Activated T-helper 2 cell treated with anti-CD3 and anti-CD28 coated beads, Interferon-gamma antibody, Interleukin-2, Interleukin-4, amounts not matched to agents 10 μg/mL and 5 μg/mL and 100 μg/mL, durations not matched to agents 14 hours and 24 hours and 36 hours (primary cell): Measurements from ENCODE around the gene TWIST2. TPM values are rescaled to one million over a fixed set of nuclear protein-coding genes. Genes with fewer than 3 reads are reported as not detected.

ENCODE experiments used
- DNase-seq: peaks from one replicate; pipeline ENCODE4 v3.0.0; 2021; ENCODE audit warnings: low spot score
- H3K27ac Mint-ChIP-seq: one replicate; pipeline ENCODE4 v1.8.0; 2021; ENCODE audit warnings: mixed read lengths
- H3K27me3 Mint-ChIP-seq: one replicate; pipeline ENCODE4 v1.8.0; 2021; ENCODE audit warnings: low read depth, mixed read lengths
- H3K36me3 Mint-ChIP-seq: one replicate; pipeline ENCODE4 v1.8.0; 2021; ENCODE audit warnings: low read depth, mixed read lengths
- H3K4me1 Mint-ChIP-seq: one replicate; pipeline ENCODE4 v1.8.0; 2021; ENCODE audit warnings: low read depth, mixed read lengths
- H3K4me3 Mint-ChIP-seq: one replicate; pipeline ENCODE4 v1.8.0; 2021; ENCODE audit warnings: low read depth, mild to moderate bottlenecking, moderate library complexity, mixed read lengths
- H3K9me3 Mint-ChIP-seq: one replicate; pipeline ENCODE4 v1.8.0; 2021; ENCODE audit warnings: mixed read lengths
- intact Hi-C: fragments of 100-400 bp; cut with micrococcal nuclease; formaldehyde crosslinking; loops from one replicate; pipeline ENCODE4 v1.15.1; 2023
- total RNA-seq: library from RNA; stranded (reverse); gene quantifications from 2 replicates; pipeline ENCODE4 v1.2.3, GENCODE V29; 2022

The TWIST2 gene
- total RNA-seq, 1 donor from 2014 or later = not detected

DNA sequence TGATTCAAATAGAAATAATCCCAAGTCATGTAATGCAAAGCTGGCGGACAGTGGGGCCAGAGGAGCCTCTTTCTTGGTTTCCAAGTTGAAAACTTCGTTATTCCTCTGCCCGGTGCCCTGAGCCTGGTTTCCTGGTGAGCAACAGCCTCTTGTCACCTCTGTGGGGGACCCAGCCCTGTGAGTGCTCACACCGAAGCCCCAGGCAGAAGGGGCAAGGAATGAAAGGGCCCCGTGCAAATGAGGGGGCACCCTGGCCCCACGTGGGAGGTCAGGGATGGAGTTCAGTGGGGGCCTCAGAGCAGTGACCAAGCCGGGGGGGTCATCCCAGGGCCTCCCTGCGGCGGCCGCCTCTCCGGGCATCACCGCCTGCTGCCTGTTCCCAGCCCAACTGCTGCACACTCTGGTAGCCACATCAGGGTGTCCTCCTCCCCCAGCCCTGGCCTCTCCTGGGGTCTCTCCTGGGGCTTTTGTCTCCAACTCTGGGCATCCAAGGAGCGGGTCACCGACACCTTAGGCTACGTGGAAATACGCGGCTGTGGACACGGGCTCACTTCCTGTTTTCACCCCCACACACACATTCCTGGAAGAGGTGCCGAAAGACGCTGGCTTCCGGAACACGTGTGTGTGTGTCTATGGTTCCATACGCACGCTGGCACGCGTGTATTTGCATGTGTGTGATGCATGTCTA lies 64.5 kb downstream of the TWIST2 start:
- H3K4me3 Mint-ChIP-seq = no peak overlapping the region
- H3K27me3 Mint-ChIP-seq = no peaks in the 10 kb centered on the region
- no peaks in the 10 kb centered on the region for H3K36me3 Mint-ChIP-seq
- intact Hi-C loops = no loop called here
- DNase-seq = no peak
- H3K4me1 Mint-ChIP-seq = no peaks in the 10 kb centered on the region
- H3K27ac Mint-ChIP-seq = no peak overlapping the region
- no peaks in the 10 kb centered on the region for H3K9me3 Mint-ChIP-seq

DNA sequence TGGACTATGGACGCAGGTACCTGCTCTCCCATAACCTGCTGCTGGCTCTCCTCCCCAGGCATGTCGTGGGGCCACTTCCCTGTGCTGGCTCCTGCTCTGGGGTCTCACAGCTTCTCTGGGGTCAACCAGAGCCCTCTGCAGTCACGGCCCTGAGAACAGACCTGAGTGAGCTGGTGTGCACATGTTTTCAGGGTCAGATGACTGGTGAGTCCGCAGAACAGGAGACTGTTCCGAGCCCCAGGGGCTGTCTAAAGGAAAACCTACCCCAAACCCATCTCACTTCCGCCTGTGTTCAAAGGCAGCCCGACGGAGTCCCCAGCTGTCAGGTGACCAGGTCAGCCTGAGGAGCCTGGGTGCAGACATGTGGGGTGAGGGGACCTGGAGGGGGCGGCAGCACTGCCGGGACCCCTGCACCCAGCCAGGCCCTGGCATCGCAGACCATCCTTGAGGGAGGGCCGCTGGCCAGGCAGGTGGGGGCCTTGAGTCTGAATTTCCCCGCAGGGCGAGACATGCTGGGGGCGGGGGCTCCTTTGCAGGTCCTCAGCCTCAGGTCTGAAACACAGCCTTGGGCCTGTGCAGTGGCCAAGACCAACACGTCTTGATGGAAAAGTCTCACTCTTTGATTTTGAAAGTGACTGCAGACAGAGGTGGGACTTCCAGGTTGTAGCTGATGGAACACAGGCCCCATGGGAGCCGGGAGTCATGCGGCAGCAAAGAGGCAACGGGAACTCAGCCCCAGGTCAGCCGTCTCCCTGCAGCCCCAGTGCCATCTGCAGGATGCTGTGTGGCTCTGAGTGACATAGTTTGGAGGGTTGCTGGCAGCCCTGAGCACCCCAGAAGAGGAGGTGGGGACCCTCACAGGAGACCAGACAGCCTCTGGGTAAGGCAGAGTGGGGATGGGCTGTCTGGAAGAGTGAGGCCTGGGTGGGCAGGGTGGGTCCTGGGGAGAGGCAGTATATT lies 65.3 kb downstream of the TWIST2 start:
- Mint-ChIP-seq H3K4me1 (no peaks in the 10 kb centered on the region), H3K27ac (no peak overlapping the region), H3K9me3 (no peaks in the 10 kb centered on the region), H3K27me3 (no peaks in the 10 kb centered on the region), H3K4me3 (no peak overlapping the region), H3K36me3 (no peaks in the 10 kb centered on the region)
- intact Hi-C loops = no loop called here
- DNase-seq = no peak

DNA sequence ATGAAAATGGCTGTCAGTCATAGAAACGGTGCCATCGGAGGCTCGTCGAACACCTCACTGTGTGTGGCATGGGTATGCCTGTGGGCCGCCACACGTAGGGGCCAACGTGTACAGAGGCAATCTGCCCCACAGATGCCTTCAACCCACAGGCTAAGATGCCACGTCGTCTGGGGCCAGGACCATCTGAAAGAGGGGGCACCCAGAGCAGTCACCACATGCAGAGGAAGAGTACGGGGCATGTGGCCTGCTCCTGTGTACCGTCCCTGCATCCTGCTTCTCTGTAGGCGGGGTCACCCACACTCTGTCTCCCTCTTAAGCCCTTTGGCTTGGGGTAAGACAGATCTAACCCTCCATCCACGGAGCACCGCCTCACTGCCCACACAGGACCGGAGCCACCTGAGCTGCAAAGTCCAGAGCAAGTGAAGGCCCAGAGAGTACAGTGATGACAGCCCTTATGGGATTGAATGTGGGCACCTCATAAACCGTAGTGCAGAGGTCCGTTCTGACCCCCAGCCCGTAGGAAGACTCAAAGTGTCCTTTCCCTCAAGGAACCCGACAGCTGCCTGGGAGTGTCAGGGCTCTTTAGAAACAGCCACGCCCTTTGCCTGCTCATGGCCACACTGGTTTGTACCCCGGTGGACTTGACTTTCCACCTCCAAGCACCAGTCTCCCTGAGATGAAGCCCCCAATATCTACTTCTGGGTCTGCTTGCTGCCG lies 66.2 kb downstream of the TWIST2 start:
- no peak overlapping the region for H3K4me3 Mint-ChIP-seq
- no peak overlapping the region for H3K27ac Mint-ChIP-seq
- DNase-seq = no peak
- H3K27me3 Mint-ChIP-seq = no peaks in the 10 kb centered on the region
- H3K36me3 Mint-ChIP-seq = no peaks in the 10 kb centered on the region
- intact Hi-C loops = no loop called here
- no peaks in the 10 kb centered on the region for H3K4me1 Mint-ChIP-seq
- H3K9me3 Mint-ChIP-seq = no peaks in the 10 kb centered on the region

- Mint-ChIP-seq H3K4me1 (no peaks in the 10 kb centered on the region), H3K27me3 (no peaks in the 10 kb centered on the region), H3K36me3 (no peaks in the 10 kb centered on the region), H3K4me3 (no peak overlapping the region), H3K9me3 (no peaks in the 10 kb centered on the region), H3K27ac (no peak overlapping the region)
- intact Hi-C loops = no loop called here
- no peak for DNase-seq
These were observed 66.7 kb downstream of the TWIST2 start for GRCh38 chr2:238914648-238915015.

- Mint-ChIP-seq H3K36me3 (no peaks in the 10 kb centered on the region), H3K27ac (no peak overlapping the region), H3K27me3 (no peaks in the 10 kb centered on the region), H3K9me3 (no peaks in the 10 kb centered on the region), H3K4me1 (no peaks in the 10 kb centered on the region), H3K4me3 (no peak overlapping the region)
- intact Hi-C loops = no loop called here
- DNase-seq = no peak
These were observed 67.3 kb downstream of the TWIST2 start for GRCh38 chr2:238915196-238915595.

GRCh38 chr2:238915596-238915995 lies 67.7 kb downstream of the TWIST2 start:
- H3K27ac Mint-ChIP-seq = no peak overlapping the region

GRCh38 chr2:238916176-238916874 lies 68.4 kb downstream of the TWIST2 start:
- Mint-ChIP-seq H3K4me1 (no peaks in the 10 kb centered on the region), H3K4me3 (no peak overlapping the region), H3K36me3 (no peaks in the 10 kb centered on the region), H3K27me3 (no peaks in the 10 kb centered on the region), H3K9me3 (no peaks in the 10 kb centered on the region), H3K27ac (no peak overlapping the region)
- intact Hi-C loops = no loop called here
- DNase-seq = no peak

More at GRCh38 chr2:238915596-238915995, 67.7 kb downstream of the TWIST2 start:
- no peaks in the 10 kb centered on the region for H3K9me3 Mint-ChIP-seq
- intact Hi-C loops = no loop called here
- no peaks in the 10 kb centered on the region for H3K4me1 Mint-ChIP-seq
- H3K27me3 Mint-ChIP-seq = no peaks in the 10 kb centered on the region
- H3K4me3 Mint-ChIP-seq = no peak overlapping the region
- H3K36me3 Mint-ChIP-seq = no peaks in the 10 kb centered on the region
- DNase-seq = no peak

- Mint-ChIP-seq H3K36me3 (no peaks in the 10 kb centered on the region), H3K4me3 (no peak overlapping the region), H3K9me3 (no peaks in the 10 kb centered on the region), H3K27ac (no peak overlapping the region), H3K27me3 (no peaks in the 10 kb centered on the region), H3K4me1 (no peaks in the 10 kb centered on the region)
- DNase-seq = no peak
- intact Hi-C loops = no loop called here
These were observed 69.1 kb downstream of the TWIST2 start for GRCh38 chr2:238916875-238917590.

GRCh38 chr2:238919307-238919706 lies 71.4 kb downstream of the TWIST2 start:
- no peak for DNase-seq
- H3K4me1 Mint-ChIP-seq = no peaks in the 10 kb centered on the region
- intact Hi-C loops = no loop called here

DNA sequence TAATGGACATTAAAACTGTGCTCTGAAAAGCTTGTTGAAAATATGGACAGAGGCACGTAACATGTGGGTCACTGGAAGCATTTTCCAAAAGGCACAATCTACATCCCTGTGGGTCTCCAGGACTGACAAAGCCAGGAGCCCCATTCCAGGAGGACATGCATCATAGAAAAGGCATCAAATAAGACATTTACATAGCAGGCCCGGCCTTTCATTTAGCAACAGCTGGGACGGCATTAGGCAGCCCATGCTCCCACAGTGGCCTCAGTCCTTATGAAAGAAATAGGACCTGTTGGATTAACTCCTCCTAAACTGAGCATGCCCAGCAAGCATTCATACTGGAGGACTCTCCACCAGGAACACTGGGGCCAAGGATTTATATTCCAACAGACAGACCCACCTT lies 72.2 kb downstream of the TWIST2 start:
- intact Hi-C loops = no loop called here
- Mint-ChIP-seq H3K27me3 (no peaks in the 10 kb centered on the region), H3K4me1 (no peaks in the 10 kb centered on the region), H3K27ac (no peak overlapping the region), H3K4me3 (no peak overlapping the region), H3K36me3 (no peaks in the 10 kb centered on the region), H3K9me3 (no peaks in the 10 kb centered on the region)
- DNase-seq = no peak

More at GRCh38 chr2:238919307-238919706, 71.4 kb downstream of the TWIST2 start:
- Mint-ChIP-seq H3K27me3 (no peaks in the 10 kb centered on the region), H3K9me3 (no peaks in the 10 kb centered on the region), H3K36me3 (no peaks in the 10 kb centered on the region), H3K4me3 (no peak overlapping the region), H3K27ac (no peak overlapping the region)

DNA sequence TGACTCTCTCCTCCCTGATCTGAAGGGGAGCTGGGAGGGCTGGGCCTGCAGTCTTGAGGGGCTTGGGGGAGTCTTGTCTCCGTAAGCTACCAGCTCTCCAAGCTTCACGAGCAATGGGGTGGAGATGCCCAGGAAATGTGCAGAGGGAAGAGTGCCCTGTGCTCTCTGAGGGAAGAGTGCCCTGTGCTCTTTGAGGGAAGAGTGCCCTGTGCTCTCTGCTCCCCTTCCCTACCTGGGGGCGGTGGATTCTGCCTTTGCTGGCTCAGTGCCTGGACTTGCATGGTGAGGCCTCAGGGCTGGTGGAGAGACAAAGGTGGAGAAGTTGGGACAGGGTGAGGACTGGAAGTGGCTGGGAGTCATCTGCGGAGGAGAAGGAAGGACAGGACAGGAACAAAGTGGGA lies 72.7 kb downstream of the TWIST2 start:
- Mint-ChIP-seq H3K36me3 (no peaks in the 10 kb centered on the region), H3K27ac (no peak overlapping the region)
- no peak for DNase-seq

GRCh38 chr2:238921259-238921658 lies 73.4 kb downstream of the TWIST2 start:
- Mint-ChIP-seq H3K4me1 (no peaks in the 10 kb centered on the region), H3K9me3 (no peaks in the 10 kb centered on the region), H3K27me3 (no peaks in the 10 kb centered on the region), H3K27ac (no peak overlapping the region), H3K4me3 (no peak overlapping the region), H3K36me3 (no peaks in the 10 kb centered on the region)
- intact Hi-C loops = no loop called here
- DNase-seq = no peak

More for the DNA sequence above, 72.7 kb downstream of the TWIST2 start:
- Mint-ChIP-seq H3K4me3 (no peak overlapping the region), H3K9me3 (no peaks in the 10 kb centered on the region), H3K4me1 (no peaks in the 10 kb centered on the region), H3K27me3 (no peaks in the 10 kb centered on the region)
- intact Hi-C loops = no loop called here
